ENCODE data around the gene VWF.

The VWF gene

GRCh38 chr12:5925646-5926045, 198.8 kb downstream of the VWF start:
- DNase-seq (ENCODE audit: extremely low spot score, insufficient read length, low read depth) (no peak), FAIRE-seq (no peak)

GRCh38 chr12:5924342-5924741, 200.1 kb downstream of the VWF start:
- DNase-seq (ENCODE audit: extremely low spot score, insufficient read length, low read depth) (no peak), FAIRE-seq (no peak)

GRCh38 chr12:5923751-5924150, 200.7 kb downstream of the VWF start:
- FAIRE-seq = no peak

GRCh38 chr12:5923043-5923605, 201.3 kb downstream of the VWF start:
- DNase-seq (ENCODE audit: extremely low spot score, insufficient read length, low read depth) (no peak), FAIRE-seq (no peak)

More at GRCh38 chr12:5923751-5924150, 200.7 kb downstream of the VWF start:
- DNase-seq (ENCODE audit: extremely low spot score, insufficient read length, low read depth) = no peak

- DNase-seq (ENCODE audit: extremely low spot score, insufficient read length, low read depth) (no peak), FAIRE-seq (no peak)
Measured at GRCh38 chr12:5921966-5922899, 202.2 kb downstream of the VWF start.

- DNase-seq (ENCODE audit: extremely low spot score, insufficient read length, low read depth) = no peak
- FAIRE-seq = no peak
Measured at GRCh38 chr12:5921027-5921909, 203.2 kb downstream of the VWF start.

- DNase-seq (ENCODE audit: extremely low spot score, insufficient read length, low read depth) (no peak), FAIRE-seq (no peak)
Measured at GRCh38 chr12:5916785-5917290, 207.6 kb downstream of the VWF start.

GRCh38 chr12:5915511-5915910, 209.0 kb downstream of the VWF start:
- FAIRE-seq (no peak), DNase-seq (ENCODE audit: extremely low spot score, insufficient read length, low read depth) (no peak)

- DNase-seq (ENCODE audit: extremely low spot score, insufficient read length, low read depth) (no peak), FAIRE-seq (no peak)
Measured at GRCh38 chr12:5914387-5915149, 209.9 kb downstream of the VWF start.

- no peak for FAIRE-seq
- DNase-seq (ENCODE audit: extremely low spot score, insufficient read length, low read depth) = no peak
Measured at GRCh38 chr12:5913387-5913786, 211.1 kb downstream of the VWF start.

GRCh38 chr12:5912437-5913334, 211.8 kb downstream of the VWF start:
- DNase-seq (ENCODE audit: extremely low spot score, insufficient read length, low read depth) (no peak), FAIRE-seq (no peak)

- DNase-seq (ENCODE audit: extremely low spot score, insufficient read length, low read depth) (no peak), FAIRE-seq (no peak)
Measured at GRCh38 chr12:5912011-5912410, 212.5 kb downstream of the VWF start.

- no peak for FAIRE-seq
- no peak for DNase-seq (ENCODE audit: extremely low spot score, insufficient read length, low read depth)
Measured at GRCh38 chr12:5910790-5911548, 213.5 kb downstream of the VWF start.

- FAIRE-seq (no peak), DNase-seq (ENCODE audit: extremely low spot score, insufficient read length, low read depth) (no peak)
Measured at GRCh38 chr12:5909560-5909959, 214.9 kb downstream of the VWF start.

GRCh38 chr12:5908251-5908650, 216.2 kb downstream of the VWF start:
- FAIRE-seq (no peak), DNase-seq (ENCODE audit: extremely low spot score, insufficient read length, low read depth) (no peak)

- FAIRE-seq (no peak), DNase-seq (ENCODE audit: extremely low spot score, insufficient read length, low read depth) (no peak)
Measured at GRCh38 chr12:5907807-5908206, 216.7 kb downstream of the VWF start.

GRCh38 chr12:5905757-5906156, 218.7 kb downstream of the VWF start:
- FAIRE-seq (no peak), DNase-seq (ENCODE audit: extremely low spot score, insufficient read length, low read depth) (no peak)

- DNase-seq (ENCODE audit: extremely low spot score, insufficient read length, low read depth) = no peak
- no peak for FAIRE-seq
Measured at GRCh38 chr12:5904969-5905368, 219.5 kb downstream of the VWF start.

All from GM18507 (cell line).